ENCODE data around the gene METTL23.
A peak's percentile ranks its signal among the peaks of the same experiment; 100 is the strongest.
"Not testable (repeated sequence)": the region's sequence is repeated elsewhere in the genome, so short reads cannot be mapped to it uniquely, and the experiment has no call there.

METTL23 gene

DNA sequence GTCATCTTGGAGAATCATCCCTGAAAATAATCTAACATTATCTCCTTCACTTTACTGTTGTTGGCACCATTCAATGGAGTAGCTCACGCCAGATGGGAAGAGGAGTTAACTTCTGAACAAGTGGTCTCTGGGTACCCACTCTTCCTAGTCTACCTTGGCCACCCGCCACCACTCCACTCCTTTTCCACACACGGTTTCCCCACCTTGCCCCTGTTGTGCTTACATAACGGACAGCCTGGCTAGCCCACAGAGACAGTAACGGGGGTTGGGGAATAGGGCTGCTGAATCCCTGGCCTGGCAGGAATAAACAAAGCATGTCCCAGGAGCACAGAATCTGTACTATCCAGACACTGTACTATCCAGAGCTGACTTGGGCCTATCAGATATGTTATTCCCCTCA is 12.3 kb upstream of the METTL23 start:
- DNase-seq = no peak

GRCh38 chr17:76714822-76715495 is 11.7 kb upstream of the METTL23 start:
- DNase-seq = peak; percentile 61

- DNase-seq = no peak
Measured at GRCh38 chr17:76715496-76715830, 11.2 kb upstream of the METTL23 start.

- DNase-seq = peak; percentile 98
Measured at GRCh38 chr17:76716146-76716838, 10.3 kb upstream of the METTL23 start.

- peak; percentile 95 for DNase-seq
Measured at GRCh38 chr17:76716839-76717215, 9.8 kb upstream of the METTL23 start.

GRCh38 chr17:76718516-76718915 is 8.1 kb upstream of the METTL23 start:
- no peak for DNase-seq

DNA sequence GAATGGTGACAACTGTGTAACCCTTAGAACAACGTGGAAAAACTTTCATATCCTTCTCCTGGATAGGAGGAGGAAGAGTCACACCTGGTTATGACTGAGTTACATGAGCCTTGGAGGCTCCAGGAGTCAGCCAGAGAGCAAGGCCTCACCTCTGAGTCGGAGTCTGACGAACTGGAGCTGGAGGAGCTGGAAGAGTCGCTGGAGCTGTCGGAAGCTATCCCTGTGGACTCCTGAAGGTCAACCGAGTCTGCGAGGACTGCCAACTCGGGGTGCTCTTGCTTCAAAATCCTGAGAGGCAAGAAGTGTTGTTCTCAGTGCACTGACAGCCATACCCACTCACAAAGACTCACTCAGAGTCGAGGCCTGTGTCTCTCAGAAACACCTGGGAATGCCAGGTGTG is 6.4 kb upstream of the METTL23 start:
- DNase-seq = no peak

GRCh38 chr17:76720941-76721340 is 5.7 kb upstream of the METTL23 start:
- DNase-seq = no peak

- no peak for DNase-seq
Measured at GRCh38 chr17:76721463-76721862, 5.2 kb upstream of the METTL23 start.

- no peak for DNase-seq
Measured at GRCh38 chr17:76722279-76722678, 4.4 kb upstream of the METTL23 start.

DNA sequence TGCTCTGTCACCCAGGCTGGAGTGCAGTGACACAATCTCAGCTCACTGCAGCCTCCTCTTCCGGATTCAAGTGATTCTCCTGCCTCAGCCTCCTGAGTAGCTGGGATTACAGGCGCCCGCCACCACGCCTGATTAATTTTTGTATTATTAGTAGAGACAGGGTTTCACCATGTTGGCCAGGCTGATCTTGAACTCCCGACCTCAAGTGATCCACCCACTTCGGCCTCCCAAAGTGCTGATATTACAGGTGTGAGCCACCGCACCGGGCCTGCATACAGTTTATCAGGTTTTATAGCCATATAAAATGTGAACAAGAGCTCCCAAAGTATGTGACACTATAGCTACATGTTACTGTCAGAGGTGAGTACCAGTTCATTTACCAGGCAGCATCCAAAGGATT is 3.7 kb upstream of the METTL23 start:
- DNase-seq = not testable (repeated sequence)

GRCh38 chr17:76723812-76724211 is 2.8 kb upstream of the METTL23 start:
- no peak for DNase-seq

DNA sequence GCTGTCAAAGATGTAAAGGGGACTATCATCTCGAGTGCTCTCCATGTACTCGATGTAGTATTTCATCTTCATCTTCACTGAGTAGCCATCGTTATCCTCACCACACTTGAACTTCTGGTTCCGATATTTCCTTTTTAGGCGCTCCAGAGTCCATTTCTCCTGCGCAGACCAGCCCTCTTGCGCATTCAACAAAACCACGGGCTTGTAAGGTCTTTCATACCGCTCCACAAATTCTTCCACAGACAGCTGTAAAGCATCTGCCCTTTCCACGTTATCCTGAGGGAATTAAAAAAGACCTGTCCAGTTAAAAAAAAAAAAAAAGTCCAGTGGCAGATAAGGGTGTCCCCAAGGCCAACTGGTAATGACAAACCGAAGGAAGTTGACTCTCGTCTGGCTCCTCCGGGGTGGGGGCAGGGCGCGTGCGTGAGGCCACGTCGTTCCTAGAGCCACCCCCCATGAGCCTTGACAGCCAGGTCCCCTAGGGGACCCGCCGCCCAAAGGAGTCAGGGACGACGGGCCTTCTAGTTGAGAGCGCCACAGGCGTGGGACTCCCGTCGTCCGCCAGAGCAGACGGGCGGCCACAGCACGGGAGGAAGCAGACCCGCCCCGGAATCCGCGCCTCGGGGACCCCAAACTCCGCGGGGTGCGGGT is 934 bp upstream of the METTL23 start:
- peak; percentile 59 for DNase-seq

GRCh38 chr17:76726231-76726775 is 336 bp upstream of the METTL23 start, which contains the start of gene JMJD6:
Gene JMJD6, minus strand, starts transcription at chr17:76726606. Its CDS starts 131 bp downstream, at chr17:76726475.
- peak; percentile 97 for DNase-seq

DNA sequence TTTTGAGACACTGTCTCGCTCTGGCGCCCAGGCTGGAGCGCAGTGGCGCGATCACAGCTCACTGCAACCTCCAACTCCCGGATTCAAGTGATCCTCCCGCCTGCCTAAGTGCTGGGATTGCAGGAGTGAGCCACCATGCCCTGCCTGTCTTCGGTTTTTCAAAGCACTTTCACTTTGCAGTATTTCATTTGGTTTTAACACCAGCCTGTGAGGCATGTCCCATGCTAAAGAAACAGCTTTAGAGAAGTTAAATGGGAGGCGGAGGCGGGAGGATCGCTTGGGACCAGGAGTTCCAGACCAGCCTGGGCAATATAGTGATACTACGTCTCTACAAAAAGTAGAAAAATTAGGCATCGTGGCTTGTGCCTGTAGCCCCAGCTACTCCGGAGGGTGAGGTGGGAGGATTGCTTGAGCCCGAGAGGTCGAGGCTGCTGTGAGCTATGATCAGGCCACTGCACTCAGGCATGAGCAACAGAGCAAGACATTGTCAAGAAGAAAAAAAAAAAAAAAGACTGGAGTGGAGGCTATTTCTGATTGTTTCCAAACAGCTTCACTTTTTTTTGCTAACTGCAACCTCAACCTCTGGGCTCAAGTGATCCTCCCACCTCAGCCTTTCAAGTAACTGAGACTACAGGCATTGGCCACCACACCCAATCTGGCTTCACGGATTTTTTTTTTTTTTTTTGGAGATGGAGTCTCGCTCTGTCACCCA is 1.3 kb downstream of the METTL23 start:
- DNase-seq = no peak

DNA sequence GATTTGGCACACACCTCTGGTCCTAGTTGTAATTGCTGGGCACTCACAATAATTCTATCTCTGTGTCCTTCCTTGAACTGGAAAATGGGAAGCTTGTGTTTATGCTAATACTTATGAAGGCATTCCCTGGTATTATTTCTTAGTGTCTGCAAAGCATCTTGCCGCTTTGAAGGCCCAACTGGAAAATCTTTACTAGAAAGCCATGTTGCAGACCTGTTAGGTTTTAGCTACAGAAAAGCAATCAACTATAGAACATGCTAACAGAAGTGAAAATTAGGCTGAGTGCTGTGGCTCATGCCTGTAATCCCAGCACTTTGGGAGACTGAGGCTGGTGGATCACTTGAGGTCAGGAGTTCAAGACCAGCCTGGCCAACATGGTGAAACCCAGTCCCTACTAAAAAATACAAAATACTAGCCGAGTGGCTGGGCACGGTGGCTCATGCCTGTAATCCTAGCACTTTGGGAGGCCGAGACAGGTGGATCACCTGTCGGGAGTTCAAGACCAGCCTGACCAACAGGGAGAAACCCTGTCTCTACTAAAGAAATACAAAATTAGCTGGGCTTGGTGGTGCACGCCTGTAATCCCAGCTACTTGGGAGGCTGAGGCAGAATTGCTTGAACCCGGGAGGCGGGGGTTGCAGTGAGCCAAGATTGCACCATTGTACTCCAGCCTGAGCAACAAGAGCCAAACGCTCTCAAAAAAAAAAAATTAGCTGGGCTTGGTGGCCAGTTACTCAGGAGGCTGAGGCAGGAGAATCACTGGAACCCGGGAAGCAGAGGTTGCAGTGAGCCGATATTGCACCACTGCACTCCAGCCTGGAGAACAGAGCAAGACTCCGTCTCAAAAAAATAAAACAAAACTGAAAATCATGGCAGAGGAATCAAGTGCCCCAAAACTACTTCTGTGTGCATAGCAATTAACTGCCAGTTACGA is 5.4 kb downstream of the METTL23 start:
- not testable (repeated sequence) for DNase-seq

- no peak for DNase-seq
Measured at GRCh38 chr17:76732734-76733617, 6.3 kb downstream of the METTL23 start.

GRCh38 chr17:76733618-76733957 is 6.9 kb downstream of the METTL23 start:
- DNase-seq = no peak

GRCh38 chr17:76734080-76734840 is 7.6 kb downstream of the METTL23 start:
- DNase-seq = peak; percentile 25

GRCh38 chr17:76735006-76735405 is 8.4 kb downstream of the METTL23 start:
- DNase-seq = peak; percentile 25
